MM.1S (cell line): ENCODE measurements around the gene VSTM2L.

ENCODE experiments used
- DNase-seq: peaks from one replicate; pipeline ENCODE4 v3.0.0-alpha.2; 2015
- H2AFZ ChIP-seq: fragments of 300-600 bp; sonication (generic); 2 replicates; pipeline ENCODE4 v1.6.0; 2016; ENCODE audit warnings: antibody characterized with exemption, low read length
- H3F3A ChIP-seq: fragments of 300-600 bp; sonication (generic); 2 replicates; pipeline ENCODE4 v1.6.1; 2016; ENCODE audit warnings: mild to moderate bottlenecking, antibody characterized with exemption, low read length, moderate library complexity, mixed read lengths; ENCODE audit not compliant: insufficient read depth
- H3K27ac ChIP-seq: fragments of 300-600 bp; sonication (generic); 2 replicates; pipeline ENCODE4 v1.5.1; 2016; ENCODE audit warnings: mild to moderate bottlenecking, low read length
- H3K27me3 ChIP-seq: fragments of 300-600 bp; sonication (generic); replicated peaks from 2 replicates; pipeline ENCODE4 v1.6.0; 2016; ENCODE audit warnings: low read length; ENCODE audit not compliant: insufficient read depth
- H3K36me3 ChIP-seq: fragments of 300-600 bp; sonication (generic); replicated peaks from 2 replicates; pipeline ENCODE4 v1.6.1; 2016; ENCODE audit warnings: mild to moderate bottlenecking, low read length, mixed read lengths; ENCODE audit not compliant: insufficient read depth
- H3K4me1 ChIP-seq: fragments of 300-600 bp; sonication (generic); 2 replicates; pipeline ENCODE4 v1.6.1; 2016; ENCODE audit warnings: low read length, mixed read lengths
- H3K4me2 ChIP-seq: fragments of 300-600 bp; sonication (generic); 2 replicates; pipeline ENCODE4 v1.6.0; 2016; ENCODE audit warnings: low read depth, low read length
- H3K4me3 ChIP-seq: fragments of 300-600 bp; sonication (generic); 2 replicates; pipeline ENCODE4 v1.5.1; 2016; ENCODE audit warnings: low read length, mixed read lengths
- H3K79me2 ChIP-seq: fragments of 300-600 bp; sonication (generic); 2 replicates; pipeline ENCODE4 v1.6.1; 2016; ENCODE audit warnings: mixed run types, low read length, mixed read lengths
- H3K9ac ChIP-seq: fragments of 300-600 bp; sonication (generic); 2 replicates; pipeline ENCODE4 v1.6.1; 2016; ENCODE audit warnings: low read length, mixed read lengths
- H3K9me2 ChIP-seq: fragments of 300-600 bp; sonication (generic); replicated peaks from 2 replicates; pipeline ENCODE4 v1.6.1; 2016; ENCODE audit warnings: mild to moderate bottlenecking, low read length, mixed read lengths; ENCODE audit not compliant: insufficient read depth
- H3K9me3 ChIP-seq: fragments of 300-600 bp; sonication (generic); replicated peaks from 2 replicates; pipeline ENCODE4 v1.6.1; 2016; ENCODE audit warnings: mild to moderate bottlenecking, low read length, mixed read lengths; ENCODE audit not compliant: insufficient read depth
- H4K20me1 ChIP-seq: fragments of 300-600 bp; sonication (generic); 2 replicates; pipeline ENCODE4 v1.6.1; 2016; ENCODE audit warnings: mild to moderate bottlenecking, low read length, moderate library complexity, mixed read lengths; ENCODE audit not compliant: insufficient read depth
- EZH2 ChIP-seq: fragments of 300-600 bp; sonication (generic); optimal IDR thresholded peaks from 2 replicates; pipeline ENCODE3; 2017; ENCODE audit warnings: low read depth, mild to moderate bottlenecking, antibody characterized with exemption, low read length, mixed read lengths
- EZH2phosphoT487 ChIP-seq: fragments of 300-600 bp; sonication (generic); IDR thresholded peaks from 2 replicates; pipeline ENCODE4 v1.6.1; 2018; ENCODE audit warnings: antibody characterized with exemption, low read length
- TF ChIP-seq, protein P1 (sequence below): fragments of 300-600 bp; sonication (generic); IDR thresholded peaks from 2 replicates; pipeline ENCODE4 v1.5.1; 2016; ENCODE audit warnings: antibody characterized with exemption, low read length, mixed read lengths

Gene VSTM2L

DNA sequence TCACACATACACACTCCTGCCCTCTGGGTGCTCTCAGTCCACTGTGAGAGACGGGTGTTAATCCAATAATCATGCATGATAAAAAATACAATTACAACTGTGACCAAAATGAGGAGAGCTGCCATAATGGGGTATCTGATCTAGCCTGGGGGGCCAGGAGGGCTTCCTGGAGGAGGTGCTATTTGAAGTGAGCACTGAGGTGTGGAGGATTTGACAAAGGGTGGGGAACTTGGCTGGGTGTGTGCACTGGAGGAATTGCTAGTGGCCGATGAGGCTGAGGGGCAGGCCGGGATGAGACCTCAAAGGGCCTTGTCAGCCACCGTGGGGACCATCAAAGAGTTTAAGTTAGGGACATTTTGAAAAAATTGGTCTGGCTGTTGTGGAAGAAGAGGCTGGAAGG is 34.8 kb downstream of the VSTM2L start:
- Histone ChIP-seq H3F3A (no peaks in the 10 kb centered on the region), H3K27me3 (peaks cover 12% of the 10 kb centered on the region), H3K79me2 (no peaks in the 10 kb centered on the region), H3K36me3 (no peaks in the 10 kb centered on the region), H3K4me3 (no peak overlapping the region), H2AFZ (no peak overlapping the region), H3K9ac (no peak overlapping the region), H4K20me1 (no peaks in the 10 kb centered on the region), H3K9me2 (no peaks in the 10 kb centered on the region), H3K4me1 (no peaks in the 10 kb centered on the region), H3K27ac (no peak overlapping the region), H3K4me2 (no peak overlapping the region), H3K9me3 (no peaks in the 10 kb centered on the region)
- TF ChIP-seq, protein P1, sequence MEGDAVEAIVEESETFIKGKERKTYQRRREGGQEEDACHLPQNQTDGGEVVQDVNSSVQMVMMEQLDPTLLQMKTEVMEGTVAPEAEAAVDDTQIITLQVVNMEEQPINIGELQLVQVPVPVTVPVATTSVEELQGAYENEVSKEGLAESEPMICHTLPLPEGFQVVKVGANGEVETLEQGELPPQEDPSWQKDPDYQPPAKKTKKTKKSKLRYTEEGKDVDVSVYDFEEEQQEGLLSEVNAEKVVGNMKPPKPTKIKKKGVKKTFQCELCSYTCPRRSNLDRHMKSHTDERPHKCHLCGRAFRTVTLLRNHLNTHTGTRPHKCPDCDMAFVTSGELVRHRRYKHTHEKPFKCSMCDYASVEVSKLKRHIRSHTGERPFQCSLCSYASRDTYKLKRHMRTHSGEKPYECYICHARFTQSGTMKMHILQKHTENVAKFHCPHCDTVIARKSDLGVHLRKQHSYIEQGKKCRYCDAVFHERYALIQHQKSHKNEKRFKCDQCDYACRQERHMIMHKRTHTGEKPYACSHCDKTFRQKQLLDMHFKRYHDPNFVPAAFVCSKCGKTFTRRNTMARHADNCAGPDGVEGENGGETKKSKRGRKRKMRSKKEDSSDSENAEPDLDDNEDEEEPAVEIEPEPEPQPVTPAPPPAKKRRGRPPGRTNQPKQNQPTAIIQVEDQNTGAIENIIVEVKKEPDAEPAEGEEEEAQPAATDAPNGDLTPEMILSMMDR: no peak
- TF ChIP-seq EZH2: no peak
- no peak for TF ChIP-seq EZH2phosphoT487
- no peak for DNase-seq

DNA sequence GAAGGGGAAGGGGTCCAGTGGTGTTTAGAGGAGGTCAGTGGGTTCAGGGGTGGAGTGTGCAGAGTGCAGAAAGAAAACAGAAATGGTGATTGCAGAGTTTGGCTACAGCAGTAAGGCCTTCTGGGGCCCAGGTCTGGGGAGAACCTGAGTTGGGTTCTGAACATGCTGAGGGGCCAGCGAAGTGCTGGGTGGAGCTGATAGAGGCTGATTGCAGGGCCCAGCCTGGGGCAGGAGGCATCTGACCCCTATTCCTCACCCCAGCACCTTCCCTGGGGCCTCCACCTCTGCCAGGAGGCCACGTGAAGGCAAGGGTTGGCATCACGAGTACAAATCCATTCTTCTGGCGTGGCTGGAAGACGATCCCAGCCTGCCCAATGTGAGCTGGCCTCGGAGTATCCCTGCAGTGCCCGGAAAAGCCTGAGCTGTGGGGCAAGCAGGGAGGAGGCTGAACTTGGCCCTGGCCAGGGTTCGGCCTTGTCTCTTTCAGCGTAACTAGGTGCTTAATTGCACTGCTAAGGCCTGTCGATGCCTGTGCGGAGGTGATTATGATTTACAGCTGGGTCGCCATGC is 35.3 kb downstream of the VSTM2L start:
- Histone ChIP-seq H4K20me1 (no peaks in the 10 kb centered on the region), H3K9me3 (no peaks in the 10 kb centered on the region), H3K27me3 (peaks cover 7% of the 10 kb centered on the region; the same call in 1 of the 2 replicates), H2AFZ (no peak overlapping the region), H3K4me1 (no peaks in the 10 kb centered on the region), H3K9ac (no peak overlapping the region), H3K4me3 (no peak overlapping the region), H3K9me2 (no peaks in the 10 kb centered on the region), H3K27ac (no peak overlapping the region), H3K36me3 (no peaks in the 10 kb centered on the region), H3K4me2 (no peak overlapping the region), H3K79me2 (no peaks in the 10 kb centered on the region), H3F3A (no peaks in the 10 kb centered on the region)
- TF ChIP-seq EZH2: no peak
- TF ChIP-seq, protein P1: no peak
- no peak for TF ChIP-seq EZH2phosphoT487
- DNase-seq: no peak

- no peak overlapping the region for H3K9ac ChIP-seq
- DNase-seq: no peak
- no peaks in the 10 kb centered on the region for H3F3A ChIP-seq
- no peaks in the 10 kb centered on the region for H3K4me1 ChIP-seq
- no peak overlapping the region for H3K4me3 ChIP-seq
- no peak overlapping the region for H3K4me2 ChIP-seq
- no peak for TF ChIP-seq EZH2phosphoT487
- no peak for TF ChIP-seq EZH2
- TF ChIP-seq, protein P1: no peak
- no peaks in the 10 kb centered on the region for H3K9me2 ChIP-seq
- H3K27ac ChIP-seq: no peak overlapping the region
- no peaks in the 10 kb centered on the region for H3K79me2 ChIP-seq
- no peak overlapping the region for H2AFZ ChIP-seq
- no peaks in the 10 kb centered on the region for H4K20me1 ChIP-seq
- no peaks in the 10 kb centered on the region for H3K36me3 ChIP-seq
- peaks cover 3% of the 10 kb centered on the region; the same call in 1 of the 2 replicates for H3K27me3 ChIP-seq
- H3K9me3 ChIP-seq: no peaks in the 10 kb centered on the region
Measured at GRCh38 chr20:37938954-37939353, 36.0 kb downstream of the VSTM2L start.
